Right lobe of liver (tissue), 6 donors: ENCODE results near the gene MTX2. TPM values are rescaled to one million over a fixed set of nuclear protein-coding genes. Genes with fewer than 3 reads are reported as not detected.
"Not testable (repeated sequence)": the region's sequence is repeated elsewhere in the genome, so short reads cannot be mapped to it uniquely, and the experiment has no call there.

ENCODE experiments used
- ATAC-seq, 4 donors: fragments of 200-7000 bp; cut with Tn5 transposase; one replicate each; pipeline ENCODE4 v1.9.1; 2020; ENCODE audit warnings: mild to moderate bottlenecking in 4 of 4, moderate library complexity in 4 of 4
- DNase-seq, 3 donors: peaks; one replicate each; pipeline ENCODE4 v3.0.0-alpha.2; 2020
- H3K27ac ChIP-seq, 3 donors: fragments of 200-600 bp; one replicate each; pipeline ENCODE4 v1.8.0; 2022
- H3K27me3 ChIP-seq, 2 donors: fragments of 200-600 bp; one replicate each; pipeline ENCODE4 v1.8.0; 2022
- H3K36me3 ChIP-seq, 4 donors: fragments of 200-600 bp; sonication (generic) in 1 of 4; one replicate each; pipeline versions ENCODE4 v1.5.1 to v1.8.0; 2017 to 2022; ENCODE audit warnings: control low read depth in 1 of 4
- H3K4me1 ChIP-seq, 4 donors: fragments of 200-600 bp; sonication (generic) in 1 of 4; one replicate each; pipeline versions ENCODE4 v1.5.1 to v1.8.0; 2017 to 2022; ENCODE audit warnings: control low read depth in 1 of 4
- H3K4me3 ChIP-seq, 3 donors: fragments of 200-600 bp; one replicate each; pipeline ENCODE4 v1.8.0; 2022
- H3K9me3 ChIP-seq, 4 donors: fragments of 200-600 bp; sonication (generic) in 1 of 4; one replicate each; pipeline versions ENCODE4 v1.5.1 to v1.8.0; 2017 to 2022; ENCODE audit warnings: control low read depth in 1 of 4
- POLR2A ChIP-seq: fragments of 450-650 bp; IDR thresholded peaks from one replicate; pipeline ENCODE4 v1.6.1; 2017; ENCODE audit warnings: antibody characterized with exemption, mild to moderate bottlenecking
- WGBS: methylation state at CpG from one replicate; pipeline ENCODE4 v1.1.6; 2018; ENCODE audit warnings: low coverage, low lambda C conversion rate; ENCODE audit not compliant: insufficient coverage; ENCODE audit errors: missing lambda C conversion rate; 5-methylcytosine and 5-hydroxymethylcytosine counted together
- intact Hi-C, 2 donors: fragments of 100-400 bp; cut with DNase I; formaldehyde crosslinking; loops; one replicate each; pipeline versions ENCODE4 v1.11.2 to v1.14.1; 2022
- total RNA-seq, 6 experiments: library from RNA; depleted of rRNA in 2 of 6; stranded (reverse); fragments of >200 nt in 2 of 6; fragmentation: NEBNext Ultra II Directional in 3 of 6; extraction: Animal tissue kit (Norgen Biotek cat#: 25700) in 3 of 6; gene quantifications; one replicate each; pipeline versions ENCODE4 v1.1.0 to v1.2.4, GENCODE V29; 2016 to 2023
- TF ChIP-seq, protein P1 (sequence below), 4 donors: fragments of 200-600 bp in 3 of 4; fragments of 450-650 bp in 1 of 4; IDR thresholded peaks; one replicate each; pipeline versions ENCODE4 v1.5.1 to v1.8.0; 2016 to 2022; ENCODE audit warnings: antibody characterized with exemption in 4 of 4, mild to moderate bottlenecking in 2 of 4
- donor health status: DM: no; HTN: yes; CAD: no.
- donor health status: DM: no; HTN: no; CAD: no.
- donor health status: DM: no; HTN: no; CAD: no.
- donor health status: DM: no; HTN: yes; CAD: no.
- donor health status: DM: no; HTN: yes; CAD: no.

MTX2 gene
- total RNA-seq, 6 experiments from 2014 or later, result 7.7 to 29.3 (median 11.1) TPM

DNA sequence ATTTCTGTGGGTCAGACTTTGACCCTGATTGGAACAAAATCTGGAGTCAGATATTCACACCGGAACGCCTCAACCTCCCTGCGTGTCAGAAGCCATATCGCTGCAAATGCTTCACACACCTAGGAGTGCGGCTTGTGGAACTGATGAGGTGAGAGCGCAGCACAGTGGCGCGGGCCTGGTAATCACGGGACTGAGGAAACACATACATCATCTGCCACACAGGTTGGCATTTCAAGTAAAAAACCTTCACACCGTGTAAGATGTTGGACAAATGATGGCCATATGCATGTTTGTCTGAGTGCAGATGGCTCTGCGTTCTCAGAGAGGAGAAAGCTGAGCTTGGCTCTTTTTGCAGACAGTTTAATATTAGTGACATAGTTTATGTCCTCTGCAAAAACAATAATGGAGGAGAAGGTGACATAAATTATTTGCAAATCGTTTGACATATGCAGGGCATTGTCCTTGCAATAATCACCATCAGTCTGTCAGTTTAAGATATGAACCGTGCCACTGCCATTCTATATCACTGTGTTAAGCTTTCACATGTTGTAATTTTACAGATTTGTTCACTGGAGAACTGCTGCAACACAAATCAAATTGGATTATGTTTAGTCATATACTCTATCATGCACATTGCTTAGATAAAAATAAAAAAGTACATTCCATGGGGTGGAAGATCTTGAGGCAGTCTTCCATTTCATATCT is 101.4 kb downstream of the MTX2 start:
- no peaks in the 10 kb centered on the region for H3K4me1 ChIP-seq
- H3K36me3 ChIP-seq, result no peaks in the 10 kb centered on the region
- DNase-seq, result peak in 1 of 3 donors; percentile 37
- H3K27me3 ChIP-seq, result no peaks in the 10 kb centered on the region
- intact Hi-C loops, result no loop called here
- no peak for TF ChIP-seq POLR2A
- TF ChIP-seq, protein P1, sequence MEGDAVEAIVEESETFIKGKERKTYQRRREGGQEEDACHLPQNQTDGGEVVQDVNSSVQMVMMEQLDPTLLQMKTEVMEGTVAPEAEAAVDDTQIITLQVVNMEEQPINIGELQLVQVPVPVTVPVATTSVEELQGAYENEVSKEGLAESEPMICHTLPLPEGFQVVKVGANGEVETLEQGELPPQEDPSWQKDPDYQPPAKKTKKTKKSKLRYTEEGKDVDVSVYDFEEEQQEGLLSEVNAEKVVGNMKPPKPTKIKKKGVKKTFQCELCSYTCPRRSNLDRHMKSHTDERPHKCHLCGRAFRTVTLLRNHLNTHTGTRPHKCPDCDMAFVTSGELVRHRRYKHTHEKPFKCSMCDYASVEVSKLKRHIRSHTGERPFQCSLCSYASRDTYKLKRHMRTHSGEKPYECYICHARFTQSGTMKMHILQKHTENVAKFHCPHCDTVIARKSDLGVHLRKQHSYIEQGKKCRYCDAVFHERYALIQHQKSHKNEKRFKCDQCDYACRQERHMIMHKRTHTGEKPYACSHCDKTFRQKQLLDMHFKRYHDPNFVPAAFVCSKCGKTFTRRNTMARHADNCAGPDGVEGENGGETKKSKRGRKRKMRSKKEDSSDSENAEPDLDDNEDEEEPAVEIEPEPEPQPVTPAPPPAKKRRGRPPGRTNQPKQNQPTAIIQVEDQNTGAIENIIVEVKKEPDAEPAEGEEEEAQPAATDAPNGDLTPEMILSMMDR (IDR thresholded peaks at IDR 0.05), result no peak
- ATAC-seq, result no peak
- no peaks in the 10 kb centered on the region for H3K9me3 ChIP-seq
- WGBS, result 67% methylated on average over 9 of the region's 13 CpGs
- no peak overlapping the region for H3K27ac ChIP-seq
- H3K4me3 ChIP-seq, result no peak overlapping the region

DNA sequence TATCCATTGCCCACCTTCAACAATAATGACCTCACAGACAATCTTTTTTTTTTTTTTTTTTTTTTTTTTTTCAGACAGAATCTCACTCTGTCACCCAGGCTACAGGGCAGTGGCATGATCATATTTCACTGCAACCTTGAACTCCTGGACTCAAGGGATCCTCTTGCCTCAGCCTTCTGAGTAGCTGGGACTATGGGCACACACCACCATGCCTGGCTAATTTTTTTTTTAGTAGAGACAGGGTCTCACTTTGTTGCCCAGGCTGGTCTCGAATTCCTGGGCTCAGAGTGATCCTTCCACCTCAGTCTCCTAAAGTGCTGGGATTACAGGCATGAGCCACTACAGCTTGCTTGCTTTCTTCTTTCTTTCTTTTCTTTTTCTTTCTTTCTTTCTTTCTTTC is 103.9 kb downstream of the MTX2 start:
- H3K4me3 ChIP-seq, H3K4me1 ChIP-seq, H3K27me3 ChIP-seq, ATAC-seq, H3K9me3 ChIP-seq, H3K27ac ChIP-seq, DNase-seq, intact Hi-C loops, H3K36me3 ChIP-seq: not testable (repeated sequence)
- WGBS, result 80% methylated on average over 1 of the region's 1 CpG

DNA sequence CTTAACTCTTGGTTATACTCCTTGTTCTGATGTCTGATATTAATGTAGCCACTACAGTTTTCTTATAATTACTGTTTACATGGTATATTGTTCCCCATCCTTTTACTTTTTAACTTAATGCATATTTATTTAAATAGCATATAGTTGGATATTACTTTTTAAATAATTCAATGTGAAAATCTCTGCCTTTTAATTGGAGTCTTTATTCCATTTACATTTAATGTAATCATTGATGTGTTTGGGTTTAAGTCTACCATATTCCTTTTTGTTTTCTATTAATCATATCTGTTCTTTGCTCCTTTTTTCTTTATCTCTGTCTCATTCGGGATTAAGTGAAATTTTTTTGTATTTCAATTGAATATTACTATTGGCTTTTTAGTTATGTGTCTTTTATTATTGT is 109.1 kb downstream of the MTX2 start:
- H3K27ac ChIP-seq, result no peak overlapping the region
- ATAC-seq (no peak), DNase-seq (no peak)
- no peaks in the 10 kb centered on the region for H3K9me3 ChIP-seq
- H3K36me3 ChIP-seq, result no peaks in the 10 kb centered on the region
- H3K4me3 ChIP-seq, result no peak overlapping the region
- 86% methylated on average over 1 of the region's 1 CpG for WGBS
- H3K4me1 ChIP-seq, result peaks cover 0 to 4% (median 0%) of the 10 kb centered on the region in 4 donors
- no peak for TF ChIP-seq POLR2A
- TF ChIP-seq, protein P1 (IDR thresholded peaks at IDR 0.05), result no peak
- intact Hi-C loops, result no loop called here
- no peaks in the 10 kb centered on the region for H3K27me3 ChIP-seq

DNA sequence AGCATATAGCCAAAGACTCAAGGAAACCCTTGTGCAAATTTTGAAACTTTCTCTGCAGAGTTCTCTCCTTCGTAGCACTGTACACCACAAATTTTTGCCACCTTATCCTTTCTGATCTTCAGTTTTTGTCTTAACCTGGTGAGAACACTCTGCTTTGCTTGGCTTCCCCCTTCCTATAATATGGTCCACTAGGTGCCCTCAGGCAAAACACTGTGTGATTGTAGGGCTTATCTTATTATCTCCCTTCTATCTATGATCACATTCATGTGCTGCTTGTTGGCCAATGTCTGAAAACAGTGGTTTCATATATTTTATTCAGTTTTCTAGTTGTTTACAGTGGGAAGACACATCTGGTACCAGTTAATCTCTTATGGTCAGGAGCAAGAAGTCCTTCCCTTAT is 111.1 kb downstream of the MTX2 start:
- intact Hi-C loops, result no loop called here
- ATAC-seq (no peak), DNase-seq (no peak)
- peaks cover 0 to 17% (median 9%) of the 10 kb centered on the region in 4 donors for H3K4me1 ChIP-seq
- 100% methylated on average over 1 of the region's 1 CpG for WGBS
- no peak overlapping the region for H3K4me3 ChIP-seq
- H3K27ac ChIP-seq, result no peak overlapping the region
- TF ChIP-seq, protein P1 (IDR thresholded peaks at IDR 0.05), result no peak
- no peak for TF ChIP-seq POLR2A
- no peaks in the 10 kb centered on the region for H3K36me3 ChIP-seq
- H3K27me3 ChIP-seq, result no peaks in the 10 kb centered on the region
- H3K9me3 ChIP-seq, result no peaks in the 10 kb centered on the region

DNA sequence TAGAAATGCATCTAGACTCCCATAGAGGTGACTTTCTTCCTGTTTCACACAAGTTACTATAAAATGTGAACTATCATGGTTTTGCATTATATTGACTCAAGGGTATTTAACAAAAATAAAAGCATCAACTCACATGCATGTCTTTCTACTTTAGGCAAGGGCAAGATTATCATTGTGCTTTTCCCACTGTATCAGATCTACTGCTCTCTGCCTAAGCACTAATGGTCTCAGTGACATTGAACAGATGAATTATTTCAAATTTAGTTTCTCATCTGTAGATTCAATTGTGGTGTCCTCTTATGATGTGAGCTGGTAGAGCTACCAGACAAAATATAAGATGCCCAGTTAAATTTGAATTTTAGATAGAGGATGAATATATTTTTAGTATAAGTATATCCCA is 113.9 kb downstream of the MTX2 start:
- H3K27me3 ChIP-seq, result no peaks in the 10 kb centered on the region
- TF ChIP-seq, protein P1 (IDR thresholded peaks at IDR 0.05), result no peak
- H3K4me1 ChIP-seq, result peaks cover 0 to 32% (median 12%) of the 10 kb centered on the region in 4 donors

More for the DNA sequence above, 113.9 kb downstream of the MTX2 start:
- Histone ChIP-seq H3K27ac (no peak overlapping the region), H3K9me3 (no peaks in the 10 kb centered on the region), H3K4me3 (no peak overlapping the region), H3K36me3 (no peaks in the 10 kb centered on the region)
- DNase-seq (no peak), ATAC-seq (no peak)
- intact Hi-C loops, result no loop called here
